Retina (tissue), 1 donor: ENCODE results near the gene C5AR1.
"Not testable (repeated sequence)": the region's sequence is repeated elsewhere in the genome, so short reads cannot be mapped to it uniquely, and the experiment has no call there.

ENCODE experiments used
- DNase-seq: peaks from one replicate; pipeline ENCODE4 v3.0.0-alpha.2; 2016

The C5AR1 gene

GRCh38 chr19:47336765-47337718 lies 27.4 kb downstream of the C5AR1 start:
- DNase-seq, result not testable (repeated sequence)

GRCh38 chr19:47339196-47339880 lies 29.7 kb downstream of the C5AR1 start:
- no peak for DNase-seq

GRCh38 chr19:47340477-47341208 lies 31.0 kb downstream of the C5AR1 start:
- DNase-seq, result no peak

GRCh38 chr19:47341734-47342133 lies 32.1 kb downstream of the C5AR1 start:
- DNase-seq, result no peak

- no peak for DNase-seq
Measured at GRCh38 chr19:47343194-47343802, 33.6 kb downstream of the C5AR1 start.

GRCh38 chr19:47344425-47344824 lies 34.8 kb downstream of the C5AR1 start:
- no peak for DNase-seq

GRCh38 chr19:47346024-47346423 lies 36.4 kb downstream of the C5AR1 start:
- not testable (repeated sequence) for DNase-seq

- DNase-seq, result peak; percentile 96
Measured at GRCh38 chr19:47348819-47349795, 39.4 kb downstream of the C5AR1 start, which contains the start of gene DHX34. Gene DHX34, plus strand, starts transcription at chr19:47349315. Its CDS starts 3,716 bp downstream, at chr19:47353031.

- DNase-seq, result no peak
Measured at GRCh38 chr19:47350630-47351029, 41.0 kb downstream of the C5AR1 start.

GRCh38 chr19:47351548-47351947 lies 41.9 kb downstream of the C5AR1 start:
- DNase-seq, result no peak

GRCh38 chr19:47352095-47352494 lies 42.4 kb downstream of the C5AR1 start:
- no peak for DNase-seq

GRCh38 chr19:47353307-47353712 lies 43.6 kb downstream of the C5AR1 start:
- no peak for DNase-seq

- no peak for DNase-seq
Measured at GRCh38 chr19:47356900-47357299, 47.2 kb downstream of the C5AR1 start.

GRCh38 chr19:47357788-47358680 lies 48.4 kb downstream of the C5AR1 start:
- DNase-seq, result no peak

- DNase-seq, result no peak
Measured at GRCh38 chr19:47358936-47359335, 49.3 kb downstream of the C5AR1 start.

GRCh38 chr19:47362321-47362720 lies 52.7 kb downstream of the C5AR1 start:
- no peak for DNase-seq

- no peak for DNase-seq
Measured at GRCh38 chr19:47363758-47364531, 54.3 kb downstream of the C5AR1 start.

- not testable (repeated sequence) for DNase-seq
Measured at GRCh38 chr19:47365455-47365854, 55.8 kb downstream of the C5AR1 start.

- no peak for DNase-seq
Measured at GRCh38 chr19:47370045-47370611, 60.5 kb downstream of the C5AR1 start.
